GM21423 (cell line): ENCODE data around the gene PDE6H.

Experiments used
- ATAC-seq: cut with Tn5 transposase; IDR thresholded peaks from one replicate; pipeline ENCODE4 v1.9.1; 2021; ENCODE audit warnings: mild to moderate bottlenecking, moderate library complexity; ENCODE audit not compliant: unreplicated experiment

PDE6H gene

DNA sequence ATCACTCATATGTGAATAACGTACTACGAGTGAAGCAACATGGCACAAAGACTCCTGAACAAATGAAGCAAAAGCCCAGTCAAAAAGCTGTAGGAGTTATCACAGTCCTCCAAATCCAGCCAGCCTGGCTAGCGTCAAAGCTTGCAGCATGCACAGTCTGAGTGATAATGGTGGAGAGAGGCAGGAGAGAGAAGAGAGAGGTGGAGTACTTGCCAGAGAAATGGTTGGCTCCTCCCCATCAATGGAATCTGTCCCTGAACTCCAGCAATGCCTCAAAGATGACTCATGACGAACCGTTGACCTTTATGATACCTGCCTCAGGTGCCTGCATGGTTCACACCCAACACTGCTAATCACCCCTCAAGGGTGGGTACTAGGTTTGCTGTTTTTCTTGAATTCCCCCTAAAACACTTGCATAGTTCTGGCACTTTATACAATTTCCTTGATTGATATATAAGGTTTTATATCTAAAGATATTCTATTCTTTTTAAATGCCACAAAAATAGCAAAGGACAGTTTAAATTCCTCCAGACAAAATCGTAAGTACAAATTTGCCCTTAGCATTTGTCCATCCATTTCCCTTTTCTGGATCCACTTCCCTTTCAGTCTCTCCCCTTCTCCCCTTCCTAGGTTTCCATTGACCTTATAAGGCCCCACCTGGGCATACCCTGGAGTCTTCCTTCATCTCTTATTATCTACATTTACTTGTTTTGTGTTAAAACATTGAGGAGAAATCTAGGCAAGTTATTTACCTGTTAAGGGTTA is 21.7 kb upstream of the PDE6H start:
- ATAC-seq = no peak

DNA sequence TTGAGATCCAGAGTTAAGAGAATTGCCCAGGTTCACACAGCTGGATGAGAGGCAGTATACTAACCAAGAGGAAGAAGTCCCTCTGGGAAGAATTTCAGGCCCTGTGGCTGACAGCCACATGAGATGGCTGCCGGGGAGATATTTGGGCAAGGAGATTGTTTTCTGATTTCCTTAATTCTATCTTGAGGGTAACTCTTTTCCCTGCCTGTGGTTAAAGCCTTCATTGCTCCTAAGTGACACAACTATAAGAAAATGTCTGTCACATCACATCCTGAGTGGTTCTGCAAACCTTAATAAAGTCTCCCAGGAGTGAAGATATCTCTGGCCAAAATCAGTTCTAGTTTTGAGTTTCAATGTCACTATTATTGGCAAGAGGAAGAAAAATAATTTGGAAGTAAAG is 21.0 kb upstream of the PDE6H start:
- ATAC-seq = no peak

DNA sequence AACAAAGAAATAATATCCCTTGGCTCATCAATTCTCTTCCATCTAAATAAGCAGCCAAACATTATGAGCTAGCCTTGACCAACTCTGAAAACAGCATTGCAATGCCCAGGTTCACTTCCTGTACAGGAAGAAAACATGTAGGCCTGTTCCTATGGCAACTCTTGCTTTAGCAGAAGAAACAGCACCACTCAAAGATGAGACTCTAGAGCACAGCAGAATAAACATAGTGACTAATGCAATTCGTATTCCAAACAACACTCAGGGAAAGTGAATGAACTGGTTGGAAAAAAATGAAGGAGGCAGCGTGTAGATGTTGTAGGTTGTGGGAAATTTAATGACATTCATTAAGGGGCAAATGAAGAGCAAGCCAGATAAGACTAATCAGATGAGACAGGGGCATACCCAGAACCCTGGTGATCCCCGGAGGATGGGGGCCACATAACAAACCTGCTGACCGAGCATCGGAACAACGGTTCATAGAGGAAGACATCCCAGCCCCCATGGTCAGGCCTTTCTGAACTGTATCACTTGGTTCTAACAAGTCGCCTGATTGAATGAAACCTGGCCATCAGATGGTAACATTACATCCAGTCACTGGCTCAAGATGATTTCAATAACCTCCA is 20.4 kb upstream of the PDE6H start:
- peak; percentile 60 for ATAC-seq

DNA sequence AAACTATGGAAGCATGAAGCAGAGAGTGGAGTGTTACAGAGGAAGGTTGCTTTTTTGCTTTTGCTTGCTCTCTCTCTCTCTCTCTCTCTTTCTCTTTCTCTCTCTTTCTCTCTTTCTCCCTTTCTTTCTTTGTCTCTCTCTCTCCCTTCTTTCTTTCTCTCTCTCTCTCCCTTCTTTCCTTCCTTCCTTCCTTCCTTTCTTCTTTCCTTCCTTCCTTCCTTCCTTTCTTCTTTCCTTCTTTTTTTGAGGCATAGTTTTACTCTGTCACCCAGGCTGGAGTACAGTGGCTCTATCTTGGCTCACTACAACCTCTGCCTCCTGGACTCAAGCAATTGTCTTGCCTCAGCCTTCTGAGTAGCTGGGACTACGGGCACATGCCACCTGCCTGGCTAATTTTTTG is 19.1 kb upstream of the PDE6H start:
- ATAC-seq = no peak

DNA sequence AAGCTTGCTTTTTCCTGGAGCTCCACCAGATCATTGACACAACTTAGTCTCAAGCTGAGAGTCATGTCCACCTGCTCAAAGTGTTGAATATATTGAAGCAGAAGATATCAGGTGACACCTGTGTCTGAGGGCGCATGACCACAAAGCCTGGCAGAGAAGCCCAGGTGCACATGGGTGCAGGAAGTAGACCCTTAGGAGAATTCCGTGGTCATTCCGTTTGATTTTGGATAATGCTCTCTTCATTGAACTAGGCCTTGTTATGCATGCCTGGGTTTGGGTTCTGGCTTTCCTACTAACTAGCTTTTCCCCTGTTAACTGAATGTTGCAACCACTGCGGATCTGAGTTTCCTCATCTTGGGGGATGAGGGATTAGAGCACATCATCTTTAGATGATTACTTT is 18.6 kb upstream of the PDE6H start:
- ATAC-seq = no peak

DNA sequence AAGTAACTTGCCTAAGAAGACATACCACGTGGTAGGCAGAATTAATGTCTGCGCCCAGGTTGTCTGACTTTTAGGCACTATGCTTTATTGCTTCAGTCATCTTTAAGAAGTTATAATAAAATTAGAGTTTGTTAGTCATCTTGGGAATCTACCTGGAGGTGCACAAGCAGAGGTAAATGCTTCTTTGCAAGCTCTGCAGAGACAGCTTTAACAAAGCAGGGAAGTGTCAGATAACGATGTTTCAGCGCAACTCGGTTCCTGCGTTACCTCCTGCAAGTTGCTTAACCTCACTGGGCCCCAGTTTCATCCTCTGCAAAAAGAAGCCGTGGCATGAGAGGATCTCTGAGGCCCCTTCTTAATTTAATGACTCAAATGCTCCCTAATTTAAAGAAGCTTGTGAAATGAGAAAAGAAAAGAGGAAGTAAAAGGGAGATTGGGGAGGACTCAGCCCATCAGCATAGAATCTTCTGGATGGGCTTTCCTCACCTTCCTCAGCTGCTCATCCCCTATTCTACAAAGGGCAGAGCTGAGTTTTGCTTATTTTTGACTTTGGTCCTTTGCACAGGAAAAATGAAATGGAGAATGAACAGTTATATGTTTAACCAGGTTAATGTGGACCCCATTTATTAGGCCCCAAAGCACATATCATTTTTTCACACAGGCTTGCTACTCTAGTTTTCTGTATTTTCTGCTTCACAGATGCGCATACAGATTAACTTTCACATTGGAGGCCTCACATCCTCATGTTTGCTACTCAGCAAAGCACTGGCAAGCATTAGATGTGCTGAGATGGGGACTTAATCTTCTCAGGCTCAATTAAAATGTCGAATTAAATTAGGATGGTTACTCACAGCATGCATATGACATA is 16.6 kb upstream of the PDE6H start:
- ATAC-seq = peak; percentile 43

DNA sequence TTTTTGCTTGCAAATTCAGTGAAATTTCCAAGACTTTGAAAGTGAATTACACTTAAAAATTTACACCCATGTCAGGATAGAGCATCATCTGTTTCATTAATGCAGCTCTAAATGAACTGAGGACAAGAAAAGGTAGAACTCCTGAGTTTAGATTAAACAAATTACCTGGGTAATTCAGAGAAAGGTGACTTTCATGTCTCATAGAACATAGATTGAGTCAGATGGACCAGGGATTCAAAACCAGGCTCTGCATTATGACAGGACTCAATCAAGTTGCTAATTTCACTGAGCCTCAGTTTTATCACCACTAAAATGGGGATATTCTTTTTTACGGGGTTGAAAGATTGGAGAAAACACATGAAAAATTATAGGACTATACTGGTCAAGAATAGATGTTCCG is 15.9 kb upstream of the PDE6H start:
- no peak for ATAC-seq

DNA sequence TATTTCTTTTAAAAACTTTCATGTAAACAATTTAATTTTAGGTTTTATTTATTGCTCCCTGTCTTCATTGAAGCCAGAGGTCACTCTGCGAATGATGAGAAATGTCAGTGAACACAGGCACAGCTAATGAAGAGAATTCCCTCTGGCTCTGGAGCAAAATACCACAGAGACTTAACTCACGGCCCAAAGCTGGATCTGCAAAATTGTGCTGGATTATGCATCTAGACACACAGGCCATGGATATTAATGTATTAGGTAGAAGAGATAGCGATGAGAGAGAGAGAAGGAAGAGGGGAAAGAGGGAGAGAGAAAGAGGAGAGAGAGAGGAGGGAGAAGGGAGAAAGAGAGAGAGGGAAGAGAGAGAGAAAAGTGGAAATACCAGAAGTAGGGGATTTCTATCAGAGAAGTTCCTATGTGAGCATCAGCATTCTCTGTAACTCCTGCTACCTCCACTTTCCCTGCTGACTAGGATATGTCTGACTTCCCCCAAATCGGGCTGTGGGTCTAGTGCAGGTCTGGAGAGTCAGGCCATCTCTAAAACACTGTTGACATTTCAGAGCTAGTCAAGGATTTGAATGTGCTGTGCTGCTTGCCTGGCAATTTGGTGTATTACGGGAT is 15.2 kb upstream of the PDE6H start:
- ATAC-seq = no peak

DNA sequence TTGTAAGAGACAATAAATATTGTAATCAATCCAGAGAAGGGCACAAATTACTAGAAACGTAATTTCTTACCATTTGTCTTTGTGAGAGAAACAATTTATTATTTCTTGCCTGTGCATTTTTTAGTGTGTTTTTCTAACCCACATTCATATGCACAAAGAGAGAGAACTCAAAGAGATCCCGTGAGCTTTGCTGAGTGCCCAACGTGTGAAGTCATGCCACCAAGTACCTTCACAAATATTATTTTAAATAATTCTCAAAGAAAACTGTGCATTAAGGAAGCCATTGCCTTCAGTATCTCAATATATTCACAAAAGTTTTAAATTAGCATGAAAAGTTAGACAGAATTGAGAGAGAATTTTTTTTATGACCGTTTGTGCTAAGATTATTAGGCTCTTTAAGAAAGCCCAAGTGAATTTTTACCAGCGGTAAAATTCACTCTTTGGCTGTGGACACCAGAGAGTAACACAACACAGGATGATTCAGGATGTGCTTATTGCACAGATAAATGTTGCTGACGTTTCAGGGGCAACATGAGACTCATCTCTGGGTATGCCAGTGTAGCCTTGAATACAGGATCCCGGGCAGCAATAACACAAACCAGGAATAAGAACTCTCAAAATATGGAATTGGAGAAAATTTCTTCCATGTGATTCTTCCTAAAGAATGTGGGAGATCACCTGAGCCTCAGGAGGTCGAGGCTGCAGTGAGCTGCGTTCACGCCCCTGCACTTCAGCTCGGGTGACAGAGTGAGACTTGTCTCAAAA is 14.3 kb upstream of the PDE6H start:
- no peak for ATAC-seq

DNA sequence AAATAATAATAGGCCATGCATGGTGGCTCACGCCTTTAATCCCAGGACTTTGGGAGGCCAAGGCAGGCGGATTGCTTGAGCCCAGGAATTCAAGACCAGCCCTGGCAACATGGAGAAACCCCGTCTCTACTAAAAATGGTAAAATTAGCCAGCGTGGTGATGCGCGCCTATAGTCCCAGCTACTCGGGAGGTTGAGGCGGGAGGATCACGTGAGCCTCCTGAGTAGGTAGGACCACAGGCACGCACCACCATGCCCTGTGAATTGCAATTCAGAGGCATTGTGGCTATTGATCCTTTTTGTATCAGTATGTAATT is 13.8 kb upstream of the PDE6H start:
- no peak for ATAC-seq

DNA sequence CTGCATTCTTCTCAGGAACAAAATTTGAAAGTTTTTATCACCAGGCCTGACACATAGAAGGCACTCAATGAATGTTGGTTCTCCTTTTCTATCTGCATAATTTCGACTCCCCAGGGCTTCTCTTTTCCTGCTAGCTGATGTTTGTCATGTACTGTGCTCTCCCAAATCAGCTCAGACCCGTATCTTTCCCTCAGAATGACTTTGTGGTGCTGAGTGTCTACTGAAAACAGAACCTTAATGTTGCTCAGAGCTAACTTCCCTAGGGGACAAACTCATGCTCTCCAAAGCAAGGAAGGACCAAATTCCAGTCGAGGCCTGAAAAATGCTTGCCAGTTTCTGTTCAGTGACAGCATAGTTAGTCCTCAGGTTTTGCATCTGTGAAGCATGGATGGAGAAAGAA is 13.4 kb upstream of the PDE6H start:
- no peak for ATAC-seq

DNA sequence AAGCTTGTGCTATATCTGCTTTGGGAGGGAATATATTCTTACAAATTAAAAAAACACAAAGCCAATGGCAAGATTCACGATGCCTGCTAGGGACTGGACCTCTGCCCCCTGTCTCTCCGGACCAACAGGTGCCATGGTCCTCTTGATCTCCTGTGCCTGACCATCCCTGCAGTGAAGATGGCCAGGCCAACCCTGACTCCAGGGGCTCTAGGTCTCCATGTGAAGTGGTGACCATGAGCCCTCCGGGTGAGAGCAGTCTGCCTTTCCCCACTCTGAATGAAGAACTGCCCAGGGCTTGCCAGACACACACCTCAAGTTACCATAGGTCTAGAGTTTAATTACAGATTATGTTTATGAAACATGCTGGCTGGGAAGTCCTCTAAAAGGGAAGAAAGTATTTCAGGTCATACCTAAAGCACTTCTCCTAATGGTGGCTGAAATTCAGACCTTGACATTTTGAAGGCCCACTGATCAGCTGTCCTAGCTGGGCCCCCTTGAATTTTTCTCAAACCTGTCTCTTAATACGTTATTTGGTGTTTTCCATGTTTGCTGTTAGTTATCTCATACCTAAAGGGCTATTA is 12.8 kb upstream of the PDE6H start:
- no peak for ATAC-seq

DNA sequence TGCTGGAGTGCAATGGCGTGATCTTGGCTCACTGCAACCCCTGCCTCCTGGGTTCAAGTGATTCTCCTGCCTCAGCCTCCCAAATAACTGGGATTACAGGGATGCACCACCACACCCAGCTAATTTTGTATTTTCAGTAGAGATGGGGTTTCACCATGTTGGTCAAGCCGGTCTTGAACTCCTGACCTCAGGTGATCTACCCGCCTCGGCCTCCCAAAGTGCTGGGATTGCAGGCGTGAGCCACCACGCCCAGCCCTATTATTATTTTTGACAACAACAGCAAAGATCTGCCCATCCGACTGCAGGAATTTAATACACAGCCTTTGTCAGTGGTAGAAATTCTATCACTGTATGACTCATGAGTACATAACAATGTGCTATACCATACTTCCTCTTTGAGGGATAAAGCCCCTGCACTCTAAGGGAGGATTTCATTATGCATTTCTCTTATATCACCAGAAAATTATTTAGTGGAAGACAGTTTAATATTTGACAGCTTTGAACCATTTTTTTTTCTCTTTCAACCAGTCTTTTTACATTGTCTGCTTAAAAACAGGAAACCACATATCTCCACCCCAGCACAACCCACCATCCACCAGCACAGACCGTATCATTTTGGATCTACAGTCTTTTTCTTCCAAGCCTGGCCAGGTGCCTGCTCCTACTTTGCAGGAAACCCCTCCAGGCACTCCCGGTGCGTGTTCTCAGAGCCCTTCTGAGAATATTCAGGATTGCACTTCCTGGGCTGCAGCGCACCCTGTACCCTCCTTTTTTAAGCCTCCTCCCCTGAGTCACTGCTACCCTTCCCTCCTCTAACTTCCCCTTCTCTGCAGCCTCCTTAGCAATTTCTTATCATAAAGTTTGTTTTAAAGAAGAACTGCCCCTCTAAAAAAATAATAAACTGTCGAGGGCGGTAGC is 12.0 kb upstream of the PDE6H start:
- peak; percentile 35 for ATAC-seq

DNA sequence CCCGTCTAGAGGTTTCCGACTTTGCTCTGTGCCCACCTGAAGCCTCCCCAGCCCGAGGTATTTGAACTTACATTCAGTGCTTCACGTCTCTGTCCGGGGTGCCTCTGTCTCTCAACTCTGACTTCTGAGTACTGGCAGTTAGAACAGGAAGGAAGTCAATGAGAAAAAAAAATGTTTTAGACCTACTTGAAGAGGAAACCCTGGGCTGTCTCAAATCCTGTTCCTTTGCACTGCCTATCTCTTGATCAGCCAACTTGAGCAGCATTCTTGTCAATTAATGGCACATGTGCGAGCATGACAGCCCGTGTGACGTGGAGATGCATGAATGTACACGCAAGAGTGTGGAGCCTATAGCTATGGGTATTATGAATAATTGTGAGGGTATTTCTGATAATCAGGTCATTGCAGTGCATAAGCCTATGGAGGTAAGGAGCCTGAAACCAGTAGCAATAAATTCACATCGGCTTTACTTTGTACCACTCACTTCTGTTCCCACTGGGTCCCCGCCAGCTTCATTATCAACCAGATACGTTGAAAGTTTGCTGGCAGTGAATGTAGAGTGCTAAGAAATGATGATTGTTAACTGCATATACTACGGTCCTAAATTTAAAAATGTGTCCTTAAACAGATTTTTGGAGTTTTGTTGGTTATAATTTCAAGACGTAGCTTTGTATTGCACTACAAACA is 11.2 kb upstream of the PDE6H start, which contains the start of gene ARHGDIB:
TSS of gene ARHGDIB (minus strand) at position 136 of the 687 bp plus-strand sequence. CDS start 10,889 bp downstream, outside the sequence.
- peak; percentile 64 for ATAC-seq

DNA sequence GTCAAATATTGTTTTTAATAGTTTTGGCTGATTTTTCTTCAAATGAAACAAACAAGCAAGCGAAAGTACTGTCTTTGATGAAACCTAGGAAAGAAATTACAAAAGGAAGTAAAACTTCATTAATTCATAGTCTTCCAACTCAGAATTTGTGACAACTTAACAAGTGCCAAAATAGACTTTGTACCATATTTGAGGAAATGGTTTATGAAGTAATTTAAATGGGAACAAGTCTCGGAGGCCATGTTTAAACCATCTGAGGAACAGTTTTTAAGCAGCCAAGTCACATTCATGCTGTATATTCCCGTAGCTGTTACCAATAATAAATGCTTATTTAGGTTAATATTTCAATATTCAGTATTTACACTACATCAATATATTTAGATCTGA is 10.7 kb upstream of the PDE6H start:
- no peak for ATAC-seq

DNA sequence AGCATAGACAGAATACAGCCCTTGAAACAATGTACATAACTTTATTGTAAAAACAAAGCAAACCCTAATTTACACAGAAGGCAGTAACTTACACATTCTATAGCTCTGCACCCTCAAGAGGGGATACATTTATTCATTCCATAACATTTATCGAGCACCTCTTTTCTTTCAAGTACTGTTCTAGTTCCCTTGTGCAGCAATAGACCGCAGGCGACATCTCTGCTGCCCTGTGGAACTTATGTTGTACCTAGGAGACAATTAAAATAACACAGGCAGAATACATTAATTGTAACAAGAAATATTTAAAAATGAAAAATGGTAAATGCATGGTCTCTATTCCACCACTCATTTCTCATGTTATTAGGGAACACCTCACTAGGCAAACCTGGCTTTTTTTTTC is 10.0 kb upstream of the PDE6H start:
- no peak for ATAC-seq

DNA sequence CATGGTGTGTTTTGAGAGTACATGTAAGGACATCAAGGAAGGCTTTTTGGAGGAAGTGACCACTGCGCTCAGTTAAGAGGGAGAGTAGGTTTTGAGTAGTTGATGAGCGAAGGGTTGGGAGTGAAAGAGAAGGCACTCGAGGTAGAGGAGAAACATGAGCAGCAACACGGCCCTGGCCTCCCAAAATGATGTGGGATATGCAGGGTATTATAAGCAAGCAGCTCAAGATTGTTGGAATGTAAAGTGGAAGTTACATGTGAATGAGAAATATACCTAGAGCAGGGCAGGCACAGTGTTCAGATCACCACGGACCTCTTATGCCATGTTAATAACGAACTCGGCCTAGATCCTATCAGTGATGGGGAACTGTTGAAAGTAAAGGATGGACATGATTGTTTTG is 9.3 kb upstream of the PDE6H start:
- ATAC-seq = no peak

DNA sequence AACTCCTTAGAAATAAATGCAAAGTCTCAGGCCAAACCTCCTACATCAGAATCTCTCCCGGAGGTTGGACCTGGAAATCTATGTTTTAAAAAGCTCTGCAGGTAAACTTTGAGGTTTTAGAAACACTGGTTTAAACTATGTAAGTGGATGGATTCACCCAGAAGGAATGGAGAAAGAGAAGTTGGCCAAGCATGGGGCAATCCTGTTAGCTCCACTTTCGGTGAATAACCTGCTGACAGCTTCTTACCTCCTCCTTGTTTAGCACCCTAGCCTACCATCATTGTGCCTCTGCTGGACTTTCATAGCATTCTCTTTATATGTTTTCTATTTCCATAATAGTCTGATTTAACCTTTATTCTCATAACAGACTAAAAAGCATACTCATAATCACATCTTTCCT is 8.4 kb upstream of the PDE6H start:
- ATAC-seq = no peak

DNA sequence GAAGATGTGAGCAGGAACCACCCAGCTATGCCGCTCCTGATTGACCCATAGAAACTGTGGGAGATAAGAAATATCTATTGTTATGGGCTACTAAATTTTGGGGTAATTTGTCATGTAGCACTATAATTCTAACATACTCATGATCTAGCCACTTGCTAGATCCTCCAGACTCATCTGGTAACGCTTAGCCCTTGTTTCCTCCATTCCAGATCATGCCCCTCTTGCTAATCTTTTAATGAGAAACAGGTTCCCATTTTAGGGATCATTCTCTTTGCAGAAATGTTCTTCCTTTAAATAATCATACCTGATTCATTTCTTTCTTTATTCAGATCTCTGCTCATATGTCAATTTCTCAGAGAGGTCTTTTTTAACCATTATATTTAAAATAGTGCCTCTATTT is 7.6 kb upstream of the PDE6H start:
- ATAC-seq = no peak
